ENCODE measurements around the gene ZBTB7B.

GRCh38 chr1:155029513-155030242, 27.1 kb downstream of the ZBTB7B start:
- TF ChIP-seq EZH2phosphoT487 (IDR thresholded peaks at IDR 0.05; ENCODE audit: insufficient read depth, low read depth) (no peak), EZH2 (IDR thresholded peaks at IDR 0.05; ENCODE audit: insufficient read depth, poor library complexity, severe bottlenecking) (no peak)

Data from GM23248 (cell line).